Esophagus mucosa (tissue), 1 donor: ENCODE results near the gene UBP1. TPM values are rescaled to one million over a fixed set of nuclear protein-coding genes. Genes with fewer than 3 reads are reported as not detected.
"Not testable (repeated sequence)": the region's sequence is repeated elsewhere in the genome, so short reads cannot be mapped to it uniquely, and the experiment has no call there.

Experiments
- ATAC-seq: fragments of 200-7000 bp; cut with Tn5 transposase; one replicate; pipeline ENCODE4 v1.9.1; 2020
- total RNA-seq: library from RNA; stranded (reverse); gene quantifications from one replicate; pipeline ENCODE4 v1.2.4, GENCODE V29; 2023
- donor health status: DM: yes; HTN: yes; CAD: no.

UBP1 gene
- total RNA-seq = 28.6 TPM

DNA sequence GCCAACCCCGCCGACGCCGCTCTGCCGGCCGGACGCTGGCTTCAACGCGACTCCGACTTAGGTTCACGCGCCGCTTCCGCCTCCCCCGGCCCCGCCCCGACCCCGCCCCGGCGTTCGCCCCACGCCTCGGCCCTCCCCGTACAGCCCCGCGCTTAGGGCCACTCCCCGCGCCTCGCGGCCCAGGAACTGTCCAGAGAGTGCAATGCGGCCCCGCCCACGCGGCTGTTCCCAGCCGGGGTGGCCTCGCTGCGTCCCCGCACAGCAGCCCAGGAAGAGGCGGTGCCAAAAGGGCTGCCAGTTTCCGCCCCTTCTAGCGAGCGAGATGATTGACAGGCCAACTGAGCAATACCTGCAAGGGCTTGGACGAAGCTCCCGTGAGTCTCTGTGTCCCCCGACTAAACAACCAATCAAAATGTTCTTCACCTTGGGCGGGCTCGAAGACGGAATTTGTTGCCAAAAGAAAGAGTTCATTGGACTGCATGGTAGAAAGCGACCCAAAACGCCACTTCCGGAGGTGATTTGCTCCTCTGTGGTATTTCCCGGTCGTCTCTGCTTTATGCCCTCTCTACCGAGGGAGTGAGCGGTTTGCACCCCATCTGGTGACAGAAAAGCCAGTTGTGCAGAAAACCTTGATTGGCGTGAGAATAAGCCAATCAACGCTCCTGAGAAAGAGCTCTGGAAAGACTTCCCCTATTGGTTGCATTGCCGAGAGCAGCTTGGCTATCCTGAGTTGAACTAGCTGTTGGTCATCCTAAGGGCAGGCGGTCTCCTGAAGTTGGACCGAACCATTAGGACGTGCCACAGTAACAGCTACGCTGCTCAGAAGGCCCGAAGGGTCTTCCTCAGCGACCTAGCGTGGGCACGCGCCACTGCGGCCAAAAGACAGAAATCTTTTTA, at the start of gene UBP1:
TSS of gene UBP1 (minus strand) at position 78 of the 897 bp plus-strand sequence. CDS start 557 bp downstream, outside the sequence.
- peak; percentile 98 for ATAC-seq

DNA sequence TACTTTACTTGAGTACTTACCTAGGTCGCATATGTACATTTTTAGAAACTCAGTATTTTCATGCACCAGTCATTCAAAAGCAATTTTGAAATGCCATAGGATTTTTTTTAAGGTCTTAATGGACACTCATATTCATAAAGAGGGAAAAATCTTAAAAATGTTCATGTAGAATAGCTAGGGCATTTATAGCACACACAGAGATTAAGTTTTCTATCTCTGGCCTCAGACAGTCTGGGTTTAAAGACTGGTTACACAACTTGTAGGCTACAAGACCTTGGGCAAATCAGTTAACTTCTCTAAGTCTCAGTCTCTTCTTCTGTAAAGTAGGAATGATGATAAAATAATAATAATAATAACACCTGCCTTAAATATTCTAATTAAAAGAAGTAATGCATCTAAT, 48.5 kb upstream of the UBP1 start:
- ATAC-seq = no peak

GRCh38 chr3:33488246-33488645, 48.0 kb upstream of the UBP1 start:
- no peak for ATAC-seq

GRCh38 chr3:33482111-33482521, 41.9 kb upstream of the UBP1 start:
- ATAC-seq = no peak

GRCh38 chr3:33474896-33475295, 34.7 kb upstream of the UBP1 start:
- no peak for ATAC-seq

DNA sequence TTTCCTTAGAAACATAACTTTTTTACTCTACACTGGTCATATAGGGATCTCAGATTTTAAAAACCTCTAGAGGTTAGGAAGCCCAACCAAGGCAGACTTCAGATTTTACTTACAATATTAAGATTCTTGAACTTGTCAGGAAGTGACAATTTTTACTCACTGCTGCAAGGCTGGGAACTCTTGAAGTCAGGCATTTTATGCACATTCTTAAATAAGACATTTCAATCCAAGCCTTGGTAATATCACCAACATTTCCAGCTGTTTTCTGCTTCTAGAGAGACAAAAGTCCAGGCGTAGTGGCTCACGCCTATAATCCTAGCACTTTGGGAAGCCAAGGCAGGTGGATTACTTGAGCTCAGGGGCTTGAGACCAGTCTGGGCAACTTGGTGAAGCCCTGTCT, 33.6 kb upstream of the UBP1 start:
- ATAC-seq = no peak

- ATAC-seq = no peak
Measured at GRCh38 chr3:33467786-33468185, 27.6 kb upstream of the UBP1 start.

DNA sequence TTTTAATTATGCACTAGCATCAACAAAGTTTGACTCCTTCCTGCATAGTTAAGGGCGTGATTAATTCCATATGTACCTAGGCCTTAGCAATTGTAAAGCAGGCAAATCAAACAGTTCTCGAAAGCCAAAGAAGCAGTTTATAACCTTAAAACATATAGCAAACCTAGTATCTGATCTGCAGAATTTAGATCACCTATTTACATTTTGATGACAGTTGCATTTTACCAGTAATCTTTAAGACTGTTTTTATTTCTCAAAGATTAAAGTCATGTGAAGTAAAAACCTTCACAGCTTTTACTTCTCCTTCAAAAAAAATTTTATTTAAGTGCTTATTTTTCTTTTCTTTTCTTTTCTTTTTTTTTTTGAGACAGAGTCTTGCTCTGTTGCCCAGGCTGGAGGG, 20.9 kb upstream of the UBP1 start:
- ATAC-seq = no peak

DNA sequence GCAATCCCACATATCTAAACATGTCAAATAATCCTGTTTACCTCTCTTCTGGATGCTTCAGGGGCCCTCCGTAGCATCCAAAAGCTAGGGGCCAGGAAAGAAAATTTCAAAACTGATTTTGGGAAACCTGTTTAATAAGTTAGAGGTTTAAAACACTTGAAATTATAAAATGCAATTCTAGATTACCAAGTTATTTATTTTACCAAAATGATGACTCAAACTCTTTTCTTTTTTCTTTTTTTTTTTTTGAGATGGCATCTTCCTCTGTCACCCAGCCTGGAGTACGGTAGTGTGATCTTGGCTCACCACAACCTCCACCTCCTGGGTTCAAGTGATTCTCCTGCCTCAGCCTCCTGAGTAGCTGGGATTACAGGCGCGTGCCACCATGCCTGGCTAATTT, 19.4 kb upstream of the UBP1 start:
- not testable (repeated sequence) for ATAC-seq

DNA sequence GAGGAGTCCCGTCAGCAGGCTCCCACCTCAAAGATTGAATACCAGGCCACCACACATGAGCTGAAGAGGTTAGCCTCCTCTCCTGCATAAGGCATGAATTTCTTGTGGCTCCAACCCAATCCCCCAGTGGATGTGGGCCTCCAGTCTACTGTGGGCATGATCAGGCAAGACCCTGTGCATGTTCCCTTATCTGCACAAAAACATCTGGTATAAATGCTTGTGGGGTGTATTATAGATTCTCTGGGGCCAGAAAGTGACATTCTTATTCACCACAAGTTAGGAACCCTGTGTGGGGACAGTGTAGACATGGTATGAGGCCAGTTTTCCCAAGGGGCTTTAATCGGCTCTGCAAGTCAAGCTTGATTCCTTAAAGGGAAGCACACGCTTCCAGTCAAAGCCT, 18.2 kb upstream of the UBP1 start:
- ATAC-seq = no peak

DNA sequence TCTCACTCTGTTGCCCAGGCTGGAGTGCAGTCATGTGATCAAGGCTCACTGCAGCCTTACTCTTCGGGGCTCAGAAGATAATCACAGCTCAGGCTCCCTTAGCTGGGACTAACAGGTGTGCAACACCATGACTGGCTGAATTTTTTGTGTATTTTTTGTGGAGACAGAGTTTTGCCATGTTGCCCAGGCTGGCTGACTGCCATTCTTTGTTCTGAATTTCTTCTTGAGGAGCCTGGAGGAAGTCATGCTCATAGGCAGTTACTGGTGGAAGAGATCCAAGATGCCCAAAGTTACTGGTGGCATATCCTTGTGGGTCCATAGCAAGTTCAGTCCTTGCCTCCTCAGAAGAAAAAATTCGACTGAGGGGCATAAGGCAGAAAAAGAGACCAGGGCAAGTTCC, 16.6 kb upstream of the UBP1 start:
- ATAC-seq = no peak

GRCh38 chr3:33453331-33453761, 13.1 kb upstream of the UBP1 start:
- no peak for ATAC-seq

GRCh38 chr3:33451994-33452393, 11.8 kb upstream of the UBP1 start:
- not testable (repeated sequence) for ATAC-seq

GRCh38 chr3:33447958-33448357, 7.8 kb upstream of the UBP1 start:
- no peak for ATAC-seq

DNA sequence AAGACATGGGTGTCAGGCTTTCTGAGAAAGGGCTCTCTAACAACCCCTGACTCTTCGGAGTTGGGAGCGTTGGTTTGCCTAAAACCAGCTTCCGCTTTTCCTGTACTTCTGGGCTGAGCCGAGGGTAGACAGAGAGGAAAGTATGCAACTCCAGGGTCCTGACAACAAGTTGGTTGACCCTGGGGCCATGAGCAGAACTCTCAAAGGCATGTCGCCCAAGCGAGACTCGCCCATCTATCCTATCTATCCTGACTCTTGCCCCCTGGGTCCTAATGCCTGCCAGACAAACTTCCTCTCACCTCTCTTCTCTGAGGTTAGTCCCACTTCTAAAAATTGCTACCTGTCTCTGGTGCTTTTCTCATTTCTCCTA, 7.0 kb upstream of the UBP1 start:
- not testable (repeated sequence) for ATAC-seq

GRCh38 chr3:33442190-33442589, 2.0 kb upstream of the UBP1 start:
- no peak for ATAC-seq

GRCh38 chr3:33441225-33441976, 1.2 kb upstream of the UBP1 start:
- no peak for ATAC-seq

DNA sequence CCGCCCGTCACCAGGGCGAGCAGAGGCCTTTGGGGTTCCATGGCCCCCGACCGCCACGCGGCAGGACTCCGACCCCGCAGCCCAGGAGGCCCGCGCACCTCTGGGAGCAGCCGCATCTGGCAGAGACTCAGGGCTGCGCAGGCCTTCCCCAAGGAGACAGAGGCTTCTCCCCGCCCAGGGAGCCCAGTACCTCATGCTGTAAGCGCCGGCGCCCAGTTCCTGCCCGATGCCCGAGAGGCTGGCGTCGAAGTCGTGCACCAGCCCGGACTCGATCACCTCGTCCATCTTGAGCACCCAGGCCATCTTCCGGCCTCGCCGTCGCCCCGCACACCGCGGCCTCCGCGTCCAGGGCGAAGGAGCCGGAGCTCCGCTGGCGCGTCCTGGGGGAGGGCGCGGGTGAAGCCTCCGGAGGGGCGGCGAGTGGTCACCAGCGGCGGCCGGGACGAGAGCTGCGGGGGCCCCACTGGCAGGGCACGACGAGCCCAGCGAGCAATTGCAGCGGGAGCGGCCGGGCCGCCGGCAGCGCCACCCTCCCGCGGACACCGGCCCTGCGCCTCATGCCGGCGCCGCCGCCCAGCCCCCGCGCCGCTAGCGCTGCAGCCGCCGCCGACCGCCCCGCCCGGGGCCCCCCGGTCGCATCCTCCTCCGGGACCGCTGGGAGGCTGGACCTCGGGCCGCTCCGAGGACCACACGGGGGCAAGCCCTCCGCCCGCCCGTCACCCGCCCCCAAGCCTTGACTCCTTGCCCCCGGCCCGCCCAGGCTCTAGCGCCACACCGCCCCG, 468 bp downstream of the UBP1 start:
- peak; percentile 6 for ATAC-seq

DNA sequence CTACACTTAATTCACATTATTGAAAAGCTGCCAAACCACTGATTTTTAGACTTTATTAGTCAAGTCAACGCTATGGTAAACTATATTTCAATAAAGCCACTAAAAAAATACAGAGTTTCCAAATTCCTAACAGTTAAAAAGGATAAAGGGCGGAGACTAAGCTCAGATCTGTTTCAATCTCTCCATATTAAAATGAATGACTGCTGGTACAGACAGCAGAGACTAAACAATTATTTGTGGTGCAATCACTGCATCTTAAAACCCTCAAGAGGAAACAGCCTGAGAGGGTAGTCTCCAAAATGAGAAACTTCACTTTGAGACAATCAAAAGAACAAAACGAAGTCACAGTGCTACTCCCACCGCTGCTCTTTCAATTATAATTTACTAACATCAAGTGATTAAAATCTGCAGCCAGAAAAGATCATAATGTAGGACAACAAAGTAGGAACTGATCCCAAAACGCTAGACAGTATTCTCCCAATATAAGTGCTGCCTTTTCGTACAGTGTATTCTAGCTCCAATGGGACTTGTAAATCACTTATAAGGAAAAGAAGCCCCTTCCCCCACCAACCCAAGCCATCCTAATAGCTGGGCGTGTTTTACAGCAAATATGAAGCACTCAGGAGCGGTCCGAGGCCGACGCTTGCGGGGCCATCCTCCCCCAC, 1.2 kb downstream of the UBP1 start:
- ATAC-seq = no peak

- no peak for ATAC-seq
Measured at GRCh38 chr3:33438284-33438668, 1.9 kb downstream of the UBP1 start.

DNA sequence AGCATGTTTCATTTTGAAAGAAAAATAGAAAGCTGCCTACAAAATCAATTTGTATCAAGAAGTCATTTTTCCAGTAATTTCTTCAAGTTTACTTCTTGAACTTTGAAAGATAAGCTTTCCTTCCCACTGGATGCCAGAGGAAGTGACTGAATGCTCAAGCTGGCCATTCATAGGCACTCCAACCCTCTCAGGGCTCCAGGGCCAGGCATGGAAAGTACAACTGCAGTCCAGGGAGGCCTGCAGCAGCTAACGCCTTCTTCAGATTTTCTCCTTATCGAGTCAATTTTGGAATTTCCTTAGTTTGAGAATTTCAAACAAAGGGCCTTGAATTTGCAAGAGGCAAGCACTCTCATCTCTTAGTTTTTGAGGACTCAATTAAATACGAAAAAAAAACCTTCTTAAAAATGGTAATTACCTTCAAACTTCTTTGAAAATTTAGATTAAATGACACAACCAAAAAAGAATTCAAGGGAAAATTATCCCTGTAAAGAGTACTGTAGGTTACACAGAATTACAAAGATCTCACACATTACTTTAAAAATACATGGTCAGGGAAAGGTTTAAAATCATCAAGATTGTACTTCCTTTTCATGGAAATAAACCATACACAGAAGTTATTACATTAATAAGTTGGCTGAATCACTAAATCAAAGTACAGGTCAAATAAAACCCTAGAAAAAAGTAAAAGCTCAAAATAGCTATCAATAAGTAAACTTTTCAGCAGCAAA, 2.5 kb downstream of the UBP1 start:
- no peak for ATAC-seq

- ATAC-seq = no peak
Measured at GRCh38 chr3:33433843-33434242, 6.4 kb downstream of the UBP1 start.
